ENCODE results near the gene TAOK3.

Gene TAOK3

DNA sequence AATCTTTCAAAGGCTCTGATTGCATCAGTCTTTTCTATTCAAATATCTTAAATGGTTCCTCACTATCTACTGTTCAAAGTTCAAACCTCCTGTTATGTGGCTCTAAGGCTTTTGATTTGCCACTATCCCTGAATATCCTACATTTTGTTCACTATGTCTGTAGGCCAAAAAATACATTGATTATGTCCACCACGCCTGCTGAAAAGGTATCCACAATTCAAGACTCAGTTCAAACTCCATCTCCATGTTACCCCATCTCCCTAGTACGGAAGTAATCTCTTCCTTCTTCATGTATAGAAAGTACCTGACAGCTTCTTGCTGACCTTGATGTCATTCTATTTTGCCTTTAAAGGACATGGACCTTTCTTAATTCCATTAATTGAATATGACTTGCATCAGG lies 24.8 kb downstream of the TAOK3 start:
- Histone ChIP-seq H3K4me2 (ENCODE audit: low read depth, low read length) (no peak overlapping the region), H3K9ac (ENCODE audit: low read length) (no peak overlapping the region), H3K9me3 (replicated peaks; ENCODE audit: insufficient read depth, low read length) (no peaks in the 10 kb centered on the region), H3K4me3 (ENCODE audit: low read length) (no peak overlapping the region), H3K36me3 (replicated peaks; ENCODE audit: insufficient read depth, low read length) (no peaks in the 10 kb centered on the region), H3K9me2 (replicated peaks; ENCODE audit: insufficient read depth, low read length) (no peaks in the 10 kb centered on the region), H3K27ac (ENCODE audit: low read length) (no peak overlapping the region), H3F3A (ENCODE audit: insufficient read depth, low read length) (no peaks in the 10 kb centered on the region), H4K20me1 (ENCODE audit: insufficient read depth, low read length) (no peaks in the 10 kb centered on the region), H3K4me1 (ENCODE audit: low read length) (no peaks in the 10 kb centered on the region), H3K27me3 (replicated peaks; ENCODE audit: insufficient read depth, low read length) (no peaks in the 10 kb centered on the region), H3K79me2 (ENCODE audit: low read length) (no peaks in the 10 kb centered on the region), H2AFZ (ENCODE audit: low read length) (no peak overlapping the region)
- TF ChIP-seq EZH2 (optimal IDR thresholded peaks at IDR 0.05; ENCODE audit: low read depth, low read length): no peak
- TF ChIP-seq, protein P1, sequence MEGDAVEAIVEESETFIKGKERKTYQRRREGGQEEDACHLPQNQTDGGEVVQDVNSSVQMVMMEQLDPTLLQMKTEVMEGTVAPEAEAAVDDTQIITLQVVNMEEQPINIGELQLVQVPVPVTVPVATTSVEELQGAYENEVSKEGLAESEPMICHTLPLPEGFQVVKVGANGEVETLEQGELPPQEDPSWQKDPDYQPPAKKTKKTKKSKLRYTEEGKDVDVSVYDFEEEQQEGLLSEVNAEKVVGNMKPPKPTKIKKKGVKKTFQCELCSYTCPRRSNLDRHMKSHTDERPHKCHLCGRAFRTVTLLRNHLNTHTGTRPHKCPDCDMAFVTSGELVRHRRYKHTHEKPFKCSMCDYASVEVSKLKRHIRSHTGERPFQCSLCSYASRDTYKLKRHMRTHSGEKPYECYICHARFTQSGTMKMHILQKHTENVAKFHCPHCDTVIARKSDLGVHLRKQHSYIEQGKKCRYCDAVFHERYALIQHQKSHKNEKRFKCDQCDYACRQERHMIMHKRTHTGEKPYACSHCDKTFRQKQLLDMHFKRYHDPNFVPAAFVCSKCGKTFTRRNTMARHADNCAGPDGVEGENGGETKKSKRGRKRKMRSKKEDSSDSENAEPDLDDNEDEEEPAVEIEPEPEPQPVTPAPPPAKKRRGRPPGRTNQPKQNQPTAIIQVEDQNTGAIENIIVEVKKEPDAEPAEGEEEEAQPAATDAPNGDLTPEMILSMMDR (IDR thresholded peaks at IDR 0.05; ENCODE audit: low read length): no peak
- no peak for TF ChIP-seq EZH2phosphoT487 (IDR thresholded peaks at IDR 0.05; ENCODE audit: low read length)
- DNase-seq: no peak

DNA sequence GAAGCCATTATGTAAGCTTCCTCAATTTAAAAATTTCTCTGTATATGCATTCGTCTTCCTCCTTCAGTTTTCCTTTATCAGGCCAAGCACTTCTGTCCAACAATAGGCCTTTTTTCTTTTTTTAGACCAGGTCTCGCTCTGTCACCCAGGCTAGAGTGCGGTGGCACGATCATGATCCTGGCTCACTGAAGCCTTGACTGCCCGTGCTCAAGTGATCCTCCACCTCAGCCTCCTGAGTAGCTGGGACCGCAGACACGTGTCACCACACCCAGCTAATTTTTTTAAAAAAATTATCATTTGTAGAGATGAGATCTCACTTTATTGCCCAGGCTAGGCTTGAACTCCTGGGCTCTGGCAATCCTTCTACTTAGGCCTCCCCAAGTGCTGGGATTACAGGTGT lies 25.8 kb downstream of the TAOK3 start:
- no peaks in the 10 kb centered on the region for H3K79me2 ChIP-seq (ENCODE audit: low read length)
- no peaks in the 10 kb centered on the region for H3K4me1 ChIP-seq (ENCODE audit: low read length)
- no peak overlapping the region for H3K27ac ChIP-seq (ENCODE audit: low read length)
- no peaks in the 10 kb centered on the region for H3K9me3 ChIP-seq (replicated peaks; ENCODE audit: insufficient read depth, low read length)
- no peak overlapping the region for H3K4me2 ChIP-seq (ENCODE audit: low read depth, low read length)
- H3K36me3 ChIP-seq (replicated peaks; ENCODE audit: insufficient read depth, low read length): no peaks in the 10 kb centered on the region
- H2AFZ ChIP-seq (ENCODE audit: low read length): no peak overlapping the region
- no peak overlapping the region for H3K4me3 ChIP-seq (ENCODE audit: low read length)
- DNase-seq: no peak
- no peaks in the 10 kb centered on the region for H3F3A ChIP-seq (ENCODE audit: insufficient read depth, low read length)
- no peaks in the 10 kb centered on the region for H4K20me1 ChIP-seq (ENCODE audit: insufficient read depth, low read length)
- H3K27me3 ChIP-seq (replicated peaks; ENCODE audit: insufficient read depth, low read length): no peaks in the 10 kb centered on the region
- TF ChIP-seq EZH2 (optimal IDR thresholded peaks at IDR 0.05; ENCODE audit: low read depth, low read length) (no peak), EZH2phosphoT487 (IDR thresholded peaks at IDR 0.05; ENCODE audit: low read length) (no peak)
- TF ChIP-seq, protein P1 (IDR thresholded peaks at IDR 0.05; ENCODE audit: low read length): no peak
- no peaks in the 10 kb centered on the region for H3K9me2 ChIP-seq (replicated peaks; ENCODE audit: insufficient read depth, low read length)
- no peak overlapping the region for H3K9ac ChIP-seq (ENCODE audit: low read length)

DNA sequence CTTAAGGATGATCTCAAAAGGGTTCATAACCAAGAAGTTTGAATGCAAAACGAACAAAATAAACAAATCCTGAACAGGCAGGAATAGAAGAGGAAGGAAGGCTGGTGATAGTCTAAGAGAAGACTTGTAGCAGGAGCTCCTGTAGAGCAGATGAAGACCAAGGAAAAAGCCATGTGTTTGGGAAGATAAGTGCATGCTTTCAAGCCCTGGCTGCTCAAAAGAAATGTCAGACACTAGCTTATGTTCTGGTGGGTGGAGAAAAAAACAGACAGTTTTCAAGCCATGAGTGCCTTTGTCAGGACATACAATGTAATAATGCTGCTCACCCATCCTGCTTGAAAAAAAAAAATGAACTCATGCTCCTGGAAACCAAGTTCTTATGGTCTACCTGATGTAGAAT lies 27.4 kb downstream of the TAOK3 start:
- no peaks in the 10 kb centered on the region for H3K36me3 ChIP-seq (replicated peaks; ENCODE audit: insufficient read depth, low read length)
- H3K4me1 ChIP-seq (ENCODE audit: low read length): no peaks in the 10 kb centered on the region
- no peak overlapping the region for H3K4me2 ChIP-seq (ENCODE audit: low read depth, low read length)
- TF ChIP-seq EZH2 (optimal IDR thresholded peaks at IDR 0.05; ENCODE audit: low read depth, low read length) (no peak), EZH2phosphoT487 (IDR thresholded peaks at IDR 0.05; ENCODE audit: low read length) (no peak)
- TF ChIP-seq, protein P1 (IDR thresholded peaks at IDR 0.05; ENCODE audit: low read length): no peak
- H3K9ac ChIP-seq (ENCODE audit: low read length): no peak overlapping the region
- no peaks in the 10 kb centered on the region for H3F3A ChIP-seq (ENCODE audit: insufficient read depth, low read length)
- H3K4me3 ChIP-seq (ENCODE audit: low read length): no peak overlapping the region
- no peaks in the 10 kb centered on the region for H3K27me3 ChIP-seq (replicated peaks; ENCODE audit: insufficient read depth, low read length)
- no peaks in the 10 kb centered on the region for H4K20me1 ChIP-seq (ENCODE audit: insufficient read depth, low read length)
- H3K9me2 ChIP-seq (replicated peaks; ENCODE audit: insufficient read depth, low read length): no peaks in the 10 kb centered on the region
- no peak overlapping the region for H3K27ac ChIP-seq (ENCODE audit: low read length)
- no peaks in the 10 kb centered on the region for H3K9me3 ChIP-seq (replicated peaks; ENCODE audit: insufficient read depth, low read length)
- no peak for DNase-seq
- H2AFZ ChIP-seq (ENCODE audit: low read length): no peak overlapping the region
- H3K79me2 ChIP-seq (ENCODE audit: low read length): no peaks in the 10 kb centered on the region
